H1 (cell line): ENCODE data around the gene JADE1. TPM values are rescaled to one million over a fixed set of nuclear protein-coding genes. Genes with fewer than 3 reads are reported as not detected.

Experiments used
- CTCF ChIA-PET: fragments of 300-600 bp; sonication (Branson Sonifier 250); formaldehyde crosslinking; loops from one replicate; lab custom pipeline; 2021; ENCODE audit not compliant: partially characterized antibody; lab: Charles Lee
- POLR2A ChIA-PET: fragments of 300-600 bp; sonication (Branson Sonifier 250); formaldehyde crosslinking; loops from one replicate; lab custom pipeline; 2021; ENCODE audit warnings: inconsistent platforms; ENCODE audit not compliant: partially characterized antibody; lab: Charles Lee
- DNase-seq, 2 experiments: peaks; one replicate each; pipeline versions ENCODE4 v3.0.0 to v3.0.0-alpha.2; 2010 to 2022; ENCODE audit warnings: low spot score in 2 of 2, low read depth in 1 of 2, mixed read lengths in 1 of 2
- FAIRE-seq: peaks from 2 replicates; lab custom pipeline; 2011; peaks lifted over from hg19 to GRCh38; lab: Jason Lieb, UNC
- H2AFZ ChIP-seq: 2 replicates; pipeline ENCODE4 v1.8.1; 2012; ENCODE audit warnings: low read length, inconsistent platforms
- H2AK5ac ChIP-seq: 2 replicates; pipeline ENCODE4 v1.6.1; 2013; ENCODE audit warnings: low read depth, low read length
- H2BK120ac ChIP-seq: replicated peaks from 2 replicates; pipeline ENCODE3; 2013; ENCODE audit warnings: low read depth, low read length, inconsistent platforms
- H2BK12ac ChIP-seq: 2 replicates; pipeline ENCODE4 v1.6.1; 2013; ENCODE audit warnings: low read depth, low read length
- H2BK15ac ChIP-seq: 2 replicates; pipeline ENCODE4 v1.6.1; 2013; ENCODE audit warnings: low read length
- H2BK20ac ChIP-seq: 2 replicates; pipeline ENCODE4 v1.6.1; 2013; ENCODE audit warnings: low read length
- H2BK5ac ChIP-seq: 2 replicates; pipeline ENCODE4 v1.6.1; 2013; ENCODE audit warnings: low read depth, low read length
- H3K14ac ChIP-seq: 2 replicates; pipeline ENCODE4 v1.6.1; 2013; ENCODE audit warnings: inconsistent platforms; ENCODE audit not compliant: insufficient read length
- H3K18ac ChIP-seq: 2 replicates; pipeline ENCODE4 v1.6.1; 2013; ENCODE audit warnings: low read length; ENCODE audit errors: extremely low read depth
- H3K23ac ChIP-seq: 2 replicates; pipeline ENCODE4 v1.6.1; 2013; ENCODE audit warnings: inconsistent platforms; ENCODE audit not compliant: insufficient read length
- H3K23me2 ChIP-seq: 2 replicates; pipeline ENCODE4 v1.6.1; 2013; ENCODE audit warnings: low read depth, low read length
- H3K27ac ChIP-seq: 2 replicates; pipeline ENCODE4 v1.6.1; 2011; ENCODE audit warnings: low read depth, low read length, inconsistent platforms
- H3K27me3 ChIP-seq, 4 experiments: replicated peaks in 1 of 4; 1 replicate in 1 of 4; 2 replicates in 3 of 4; pipeline versions ENCODE4 v1.6.1 to v1.8.1; 2011 to 2013; ENCODE audit warnings: low read length in 3 of 4, mild to moderate bottlenecking in 3 of 4, inconsistent platforms in 2 of 4, mixed read lengths in 2 of 4, moderate library complexity in 1 of 4; ENCODE audit not compliant: control insufficient read depth in 3 of 4, insufficient read depth in 3 of 4; ENCODE audit errors: extremely low read depth in 1 of 4
- H3K36me3 ChIP-seq, 4 experiments: 2 replicates each; pipeline versions ENCODE4 v1.6.1 to v1.8.1; 2011 to 2013; ENCODE audit warnings: mild to moderate bottlenecking in 4 of 4, low read length in 3 of 4, moderate library complexity in 2 of 4, control low read depth in 1 of 4, inconsistent platforms in 1 of 4; ENCODE audit not compliant: insufficient read depth in 4 of 4, control insufficient read depth in 2 of 4
- H3K4ac ChIP-seq: replicated peaks from 2 replicates; pipeline ENCODE3; 2013; ENCODE audit warnings: low read length, low read depth, mixed read lengths, inconsistent platforms; ENCODE audit not compliant: insufficient read length
- H3K4me1 ChIP-seq, 4 experiments: replicated peaks in 1 of 4; 1 replicate in 1 of 4; 2 replicates in 3 of 4; pipeline versions ENCODE4 v1.6.1 to v1.8.1; 2011 to 2013; ENCODE audit warnings: low read length in 3 of 4, inconsistent platforms in 2 of 4, mixed read lengths in 1 of 4; ENCODE audit not compliant: insufficient read depth in 4 of 4, control insufficient read depth in 3 of 4
- H3K4me2 ChIP-seq, 2 experiments: 2 replicates each; pipeline versions ENCODE4 v1.6.1 to v1.8.1; 2011 to 2013; ENCODE audit warnings: low read depth in 2 of 2, low read length in 2 of 2, control low read depth in 1 of 2, inconsistent platforms in 1 of 2, mild to moderate bottlenecking in 1 of 2; ENCODE audit not compliant: insufficient read depth in 1 of 2
- H3K4me3 ChIP-seq, 4 experiments: fragments of 200-600, 300-600 bp in 1 of 4; sonication (generic), shearing (Covaris generic), sonication (Bioruptor Twin) in 1 of 4; 2 replicates each; pipeline versions ENCODE4 v1.5.1 to v1.8.1; 2011 to 2016; ENCODE audit warnings: low read length in 4 of 4, low read depth in 3 of 4, control low read depth in 2 of 4, inconsistent platforms in 2 of 4, mild to moderate bottlenecking in 2 of 4, mixed read lengths in 1 of 4, moderate library complexity in 1 of 4; ENCODE audit not compliant: insufficient read depth in 2 of 4; ENCODE audit errors: extremely low read depth in 1 of 4
- H3K56ac ChIP-seq: replicated peaks from 2 replicates; pipeline ENCODE3; 2013; ENCODE audit warnings: low read depth, mild to moderate bottlenecking, mixed read lengths, low read length, inconsistent platforms; ENCODE audit not compliant: insufficient read length
- H3K79me1 ChIP-seq: 2 replicates; pipeline ENCODE4 v1.6.1; 2013; ENCODE audit warnings: low read depth, low read length, control low read depth
- H3K79me2 ChIP-seq, 2 experiments: 2 replicates each; pipeline versions ENCODE4 v1.6.1 to v1.8.1; 2012 to 2013; ENCODE audit warnings: low read length in 2 of 2, mild to moderate bottlenecking in 2 of 2, inconsistent platforms in 1 of 2; ENCODE audit not compliant: insufficient read depth in 2 of 2, control insufficient read depth in 1 of 2
- H3K9ac ChIP-seq, 4 experiments: replicated peaks in 1 of 4; 1 replicate in 1 of 4; 2 replicates in 3 of 4; pipeline versions ENCODE4 v1.6.1 to v1.8.1; 2011 to 2013; ENCODE audit warnings: low read depth in 3 of 4, low read length in 3 of 4, control low read depth in 2 of 4, mild to moderate bottlenecking in 2 of 4, moderate library complexity in 2 of 4, inconsistent platforms in 1 of 4; ENCODE audit errors: extremely low read depth in 1 of 4
- H3K9me3 ChIP-seq, 2 experiments: 2 replicates each; pipeline versions ENCODE4 v1.6.1 to v1.8.1; 2012 to 2013; ENCODE audit warnings: mild to moderate bottlenecking in 2 of 2, moderate library complexity in 2 of 2, control low read depth in 1 of 2, inconsistent platforms in 1 of 2, low read depth in 1 of 2, low read length in 1 of 2, mixed read lengths in 1 of 2; ENCODE audit not compliant: insufficient read depth in 2 of 2
- H4K20me1 ChIP-seq, 2 experiments: replicated peaks in 1 of 2; 2 replicates each; pipeline versions ENCODE3 to v1.8.1; 2011 to 2013; ENCODE audit warnings: inconsistent platforms in 2 of 2, low read length in 2 of 2, mild to moderate bottlenecking in 1 of 2; ENCODE audit not compliant: insufficient read depth in 2 of 2, control insufficient read depth in 1 of 2
- H4K5ac ChIP-seq: 2 replicates; pipeline ENCODE4 v1.6.1; 2013; ENCODE audit warnings: low read length, low read depth, mixed read lengths, inconsistent platforms; ENCODE audit not compliant: insufficient read length
- H4K8ac ChIP-seq: 2 replicates; pipeline ENCODE4 v1.8.0; 2013; ENCODE audit warnings: mild to moderate bottlenecking, moderate library complexity, low read length, inconsistent platforms; ENCODE audit not compliant: insufficient read depth; ENCODE audit errors: extremely low read depth
- H4K91ac ChIP-seq: replicated peaks from 2 replicates; pipeline ENCODE3; 2013; ENCODE audit warnings: low read length, mixed read lengths, inconsistent platforms; ENCODE audit not compliant: insufficient read length
- BACH1 ChIP-seq: IDR thresholded peaks from 2 replicates; pipeline ENCODE4 v1.6.1; 2012; ENCODE audit warnings: low read length, improper control_type of control experiment
- CEBPB ChIP-seq: IDR thresholded peaks from 2 replicates; pipeline ENCODE4 v1.6.1; 2012; ENCODE audit warnings: low read depth, low read length
- HDAC6 ChIP-seq: IDR thresholded peaks from one replicate; pipeline ENCODE4 v1.7.1; 2012; ENCODE audit warnings: low read depth, mild to moderate bottlenecking, inconsistent platforms, low read length, moderate library complexity
- KDM4A ChIP-seq: IDR thresholded peaks from one replicate; pipeline ENCODE4 v1.7.1; 2012; ENCODE audit warnings: low read depth, mild to moderate bottlenecking, moderate library complexity, low read length, inconsistent platforms; ENCODE audit not compliant: severe bottlenecking
- PHF8 ChIP-seq: fragments of 200-600 bp; sonication (generic); conservative IDR thresholded peaks from 2 replicates; pipeline ENCODE4 v1.7.1; 2012; ENCODE audit warnings: low read depth, mild to moderate bottlenecking, inconsistent platforms, low read length, moderate library complexity
- RAD21 ChIP-seq, 2 experiments: IDR thresholded peaks in 1 of 2; conservative IDR thresholded peaks in 1 of 2; 2 replicates each; pipeline ENCODE4 v1.6.1; 2011; ENCODE audit warnings: low read depth in 2 of 2, low read length in 2 of 2, improper control_type of control experiment in 1 of 2, inconsistent platforms in 1 of 2, mild to moderate bottlenecking in 1 of 2, moderate library complexity in 1 of 2
- TAF7 ChIP-seq: optimal IDR thresholded peaks from 2 replicates; pipeline ENCODE3; 2011; ENCODE audit warnings: low read depth, mild to moderate bottlenecking, inconsistent platforms, low read length, moderate library complexity, borderline replicate concordance
- WGBS, 2 experiments: shearing (Covaris generic) in 1 of 2; methylation state at CpG; one replicate each; pipeline versions ENCODE4 v1.1.6 to v1.1.7; 2013 to 2015; ENCODE audit warnings: low lambda C conversion rate in 2 of 2, mixed read lengths in 2 of 2, inconsistent platforms in 1 of 2, low coverage in 1 of 2, missing lambda C conversion rate in 1 of 2; ENCODE audit not compliant: insufficient replicate concordance in 2 of 2, insufficient coverage in 1 of 2, insufficient read length in 1 of 2; ENCODE audit errors: extremely low coverage in 1 of 2, missing lambda C conversion rate in 1 of 2; 5-methylcytosine and 5-hydroxymethylcytosine counted together
- polyA plus RNA-seq, 7 experiments: library from polyadenylated mRNA; depleted of rRNA in 3 of 7; stranded (reverse) in 5 of 7; unstranded in 2 of 7; fragments of >200 nt in 5 of 7; fragments of 200-250 nt in 2 of 7; gene quantifications; 1 replicate in 5 of 7; 2 replicates in 1 of 7; 4 replicates in 1 of 7; pipeline versions ENCODE4 v1.2.1 to v1.2.3, GENCODE V29; 2011 to 2013; ENCODE audit warnings: missing spikeins in 2 of 7, mixed read lengths in 2 of 7
- total RNA-seq: library from RNA; stranded (reverse); fragmentation: NEBNext Ultra II Directional; extraction: Animal tissue kit (Norgen Biotek cat#: 25700); gene quantifications from 2 replicates; pipeline ENCODE4 v1.2.1, GENCODE V29; 2021
- TF ChIP-seq, protein P1 (sequence below), 3 experiments: IDR thresholded peaks; 1 replicate in 2 of 3; 2 replicates in 1 of 3; pipeline versions ENCODE4 v1.5.1 to v1.6.1; 2011; ENCODE audit warnings: low read length in 3 of 3, mild to moderate bottlenecking in 3 of 3, inconsistent platforms in 2 of 3, low read depth in 1 of 3, moderate library complexity in 1 of 3; ENCODE audit not compliant: insufficient read depth in 1 of 3; ENCODE audit errors: control extremely low read depth in 1 of 3

Gene JADE1
- total and polyA plus RNA-seq, 2 of the 8 experiments (the other 6 are each of a cell fraction or from before 2014, with no cell fraction given), result 37.7 to 213 TPM

- ChIA-PET POLR2A (interaction anchor here (0.6 to 12.5 kb wide), 8 partner anchors 10 to 289 kb away, joined by 3 to 204 read pairs (median 8); no protein-coding TSS in a partner anchor), CTCF (interaction anchor here (0.8 to 2.4 kb wide), 22 partner anchors 9 to 473 kb away, joined by 3 to 11 read pairs (median 4); no protein-coding TSS in a partner anchor)
- no peak overlapping the region for H3K27ac ChIP-seq
- no peak overlapping the region for H2BK12ac ChIP-seq
- H2BK5ac ChIP-seq, result no peak overlapping the region
- H4K20me1 ChIP-seq, result peaks cover 39 to 40% of the 10 kb centered on the region in 2 experiments
- no peak overlapping the region for H2BK15ac ChIP-seq
- WGBS, 2 experiments, result 73% methylated on average over 10 of the region's 10 CpGs; no CpG with 5 or more reads in 1 of the 2 experiments
- H3K4me2 ChIP-seq, result no peak overlapping the region
- no peak overlapping the region; a peak in 2 of 7 replicates for H3K9ac ChIP-seq
- peaks cover 4% of the 10 kb centered on the region; the same call in 1 of the 2 replicates for H3K23me2 ChIP-seq
- no peak overlapping the region for H3K18ac ChIP-seq
- peak; percentile 58 for FAIRE-seq
- peak; percentile 57 to 91 for DNase-seq
- H3K4ac ChIP-seq, result no peak overlapping the region
- no peak overlapping the region for H3K56ac ChIP-seq
- H3K79me1 ChIP-seq, result peaks cover 13% of the 10 kb centered on the region
- H2BK120ac ChIP-seq, result no peak overlapping the region
- H3K23ac ChIP-seq, result no peak overlapping the region
- no peak overlapping the region for H4K91ac ChIP-seq
- peaks cover 53 to 99% (median 86%) of the 10 kb centered on the region in 4 experiments for H3K36me3 ChIP-seq
- no peak overlapping the region for H4K8ac ChIP-seq
- H3K9me3 ChIP-seq, result no peaks in the 10 kb centered on the region
- no peak overlapping the region for H2AK5ac ChIP-seq
- no peak overlapping the region for H3K14ac ChIP-seq
- peaks cover 6 to 73% of the 10 kb centered on the region in 2 experiments for H3K79me2 ChIP-seq
- no peak overlapping the region for H2BK20ac ChIP-seq
- H2AFZ ChIP-seq, result no peak overlapping the region
- no peaks in the 10 kb centered on the region for H3K27me3 ChIP-seq
- no peak overlapping the region for H3K4me3 ChIP-seq
- H3K4me1 ChIP-seq, result peaks cover 0 to 9% (median 5%) of the 10 kb centered on the region in 4 experiments; a peak in 6 of 7 replicates
- no peak overlapping the region for H4K5ac ChIP-seq
- TF ChIP-seq TAF7 (no peak), PHF8 (no peak), RAD21 (IDR thresholded peaks at IDR 0.05 in 1 of 2, conservative IDR thresholded peaks at IDR 0.05 in 1 of 2; ENCODE audit: low read depth in 2 of 2, low read length in 2 of 2) (peak; percentile 65 to 70), BACH1 (no peak), KDM4A (no peak), HDAC6 (no peak), CEBPB (no peak)
- TF ChIP-seq, protein P1, sequence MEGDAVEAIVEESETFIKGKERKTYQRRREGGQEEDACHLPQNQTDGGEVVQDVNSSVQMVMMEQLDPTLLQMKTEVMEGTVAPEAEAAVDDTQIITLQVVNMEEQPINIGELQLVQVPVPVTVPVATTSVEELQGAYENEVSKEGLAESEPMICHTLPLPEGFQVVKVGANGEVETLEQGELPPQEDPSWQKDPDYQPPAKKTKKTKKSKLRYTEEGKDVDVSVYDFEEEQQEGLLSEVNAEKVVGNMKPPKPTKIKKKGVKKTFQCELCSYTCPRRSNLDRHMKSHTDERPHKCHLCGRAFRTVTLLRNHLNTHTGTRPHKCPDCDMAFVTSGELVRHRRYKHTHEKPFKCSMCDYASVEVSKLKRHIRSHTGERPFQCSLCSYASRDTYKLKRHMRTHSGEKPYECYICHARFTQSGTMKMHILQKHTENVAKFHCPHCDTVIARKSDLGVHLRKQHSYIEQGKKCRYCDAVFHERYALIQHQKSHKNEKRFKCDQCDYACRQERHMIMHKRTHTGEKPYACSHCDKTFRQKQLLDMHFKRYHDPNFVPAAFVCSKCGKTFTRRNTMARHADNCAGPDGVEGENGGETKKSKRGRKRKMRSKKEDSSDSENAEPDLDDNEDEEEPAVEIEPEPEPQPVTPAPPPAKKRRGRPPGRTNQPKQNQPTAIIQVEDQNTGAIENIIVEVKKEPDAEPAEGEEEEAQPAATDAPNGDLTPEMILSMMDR (IDR thresholded peaks at IDR 0.05; ENCODE audit: control extremely low read depth in 1 of 3, insufficient read depth in 1 of 3, low read depth in 1 of 3, low read length in 3 of 3), result peak; percentile 34 to 86 (median 65)
Measured at GRCh38 chr4:128863312-128864075, 54.0 kb downstream of the JADE1 start.
